PC-9 (cell line): Measurements from ENCODE around the gene CAPZA2. TPM values are rescaled to one million over a fixed set of nuclear protein-coding genes. Genes with fewer than 3 reads are reported as not detected.
A peak's percentile ranks its signal among the peaks of the same experiment; 100 is the strongest.

Experiments used
- BruUV-seq: library from RNA; stranded (reverse); fragments of 400-500 nt; replicated peaks from 2 replicates; lab custom pipeline; 2021; lab: Mats Ljungman, UMichigan
- CTCF ChIA-PET: fragments of 300-600 bp; sonication (Branson Sonifier 250); formaldehyde crosslinking; loops from one replicate; lab custom pipeline; 2022; ENCODE audit warnings: antibody characterized with exemption; lab: Charles Lee
- POLR2A ChIA-PET: fragments of 300-600 bp; sonication (Branson Sonifier 250); formaldehyde crosslinking; loops from one replicate; lab custom pipeline; 2022; ENCODE audit warnings: antibody characterized with exemption; ENCODE audit not compliant: unreplicated experiment; lab: Charles Lee
- DNase-seq, 2 experiments: peaks; one replicate each; pipeline versions ENCODE4 v3.0.0 to v3.0.0-alpha.2; 2015 to 2022; ENCODE audit warnings: mixed read lengths in 1 of 2
- H2AFZ ChIP-seq: fragments of 200-600 bp; sonication (generic); 2 replicates; pipeline ENCODE4 v1.8.1; 2017; ENCODE audit warnings: antibody characterized with exemption
- H3F3A ChIP-seq: fragments of 200-600 bp; sonication (generic); 2 replicates; pipeline ENCODE4 v1.8.1; 2017; ENCODE audit warnings: antibody characterized with exemption, mild to moderate bottlenecking, low read depth; ENCODE audit not compliant: insufficient read depth
- H3K27ac ChIP-seq: fragments of 200-600 bp; sonication (generic); 2 replicates; pipeline ENCODE4 v1.6.1; 2016; ENCODE audit warnings: mixed run types
- H3K27me3 ChIP-seq: fragments of 200-600 bp; sonication (generic); 2 replicates; pipeline ENCODE4 v1.6.1; 2016; ENCODE audit warnings: low read depth, mixed run types; ENCODE audit not compliant: insufficient read depth
- H3K36me3 ChIP-seq: fragments of 200-600 bp; sonication (generic); 2 replicates; pipeline ENCODE4 v1.6.1; 2016; ENCODE audit warnings: low read depth, mixed run types
- H3K4me1 ChIP-seq: fragments of 200-600 bp; sonication (generic); replicated peaks from 2 replicates; pipeline ENCODE4 v1.6.1; 2016; ENCODE audit warnings: mixed run types; ENCODE audit not compliant: insufficient read depth
- H3K4me2 ChIP-seq: fragments of 200-600 bp; sonication (generic); 2 replicates; pipeline ENCODE4 v1.6.1; 2017; ENCODE audit warnings: mixed run types
- H3K4me3 ChIP-seq: fragments of 200-600 bp; sonication (generic); 2 replicates; pipeline ENCODE4 v1.6.1; 2016; ENCODE audit warnings: mixed run types
- H3K79me2 ChIP-seq: fragments of 200-600 bp; sonication (generic); 2 replicates; pipeline ENCODE4 v1.6.1; 2017; ENCODE audit warnings: low read depth, mixed run types
- H3K9me2 ChIP-seq: fragments of 200-600 bp; sonication (generic); 2 replicates; pipeline ENCODE4 v1.8.1; 2017; ENCODE audit warnings: mild to moderate bottlenecking; ENCODE audit not compliant: insufficient read depth
- H3K9me3 ChIP-seq: fragments of 200-600 bp; sonication (generic); 2 replicates; pipeline ENCODE4 v1.8.1; 2016; ENCODE audit warnings: low read depth; ENCODE audit not compliant: insufficient read depth
- H4K20me1 ChIP-seq: fragments of 200-600 bp; sonication (generic); 2 replicates; pipeline ENCODE4 v1.8.1; 2017; ENCODE audit not compliant: insufficient read depth
- EZH2 ChIP-seq: fragments of 200-600 bp; sonication (generic); IDR thresholded peaks from 2 replicates; pipeline ENCODE4 v1.8.0; 2017; ENCODE audit warnings: antibody characterized with exemption, low read depth
- intact Hi-C: fragments of 100-400 bp; cut with micrococcal nuclease; formaldehyde crosslinking; loops from one replicate; pipeline ENCODE4 v1.10.0; 2022; ENCODE audit not compliant: unreplicated experiment
- total RNA-seq: library from RNA; stranded (reverse); gene quantifications from 2 replicates; pipeline ENCODE4 v1.2.3, GENCODE V29; 2021
- TF ChIP-seq, protein P1 (sequence below): fragments of 200-600 bp; sonication (generic); conservative IDR thresholded peaks from 2 replicates; pipeline ENCODE4 v1.6.1; 2017; ENCODE audit warnings: mixed run types, antibody characterized with exemption, mild to moderate bottlenecking, moderate library complexity

The CAPZA2 gene
- total RNA-seq, 1 experiment from 2014 or later: 171 TPM

DNA sequence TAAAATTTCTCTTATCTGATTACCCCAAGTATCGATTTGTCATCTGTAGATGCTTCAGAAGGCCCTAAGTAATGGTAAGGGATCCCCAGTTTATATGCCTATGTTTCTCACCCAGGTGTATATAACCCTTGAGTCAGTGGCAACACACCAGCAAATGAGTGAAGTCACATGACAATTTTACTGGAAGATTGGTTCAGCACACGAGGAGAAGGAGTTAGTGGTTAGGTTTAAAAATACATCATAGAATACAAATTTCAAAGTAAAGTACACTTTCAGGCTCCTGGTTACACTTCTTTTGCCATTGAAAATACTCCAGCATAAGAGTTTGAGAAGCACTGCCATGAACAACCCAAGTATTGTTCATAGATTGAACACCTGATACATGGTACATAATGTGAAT is 29.7 kb upstream of the CAPZA2 start:
- TF ChIP-seq, protein P1, sequence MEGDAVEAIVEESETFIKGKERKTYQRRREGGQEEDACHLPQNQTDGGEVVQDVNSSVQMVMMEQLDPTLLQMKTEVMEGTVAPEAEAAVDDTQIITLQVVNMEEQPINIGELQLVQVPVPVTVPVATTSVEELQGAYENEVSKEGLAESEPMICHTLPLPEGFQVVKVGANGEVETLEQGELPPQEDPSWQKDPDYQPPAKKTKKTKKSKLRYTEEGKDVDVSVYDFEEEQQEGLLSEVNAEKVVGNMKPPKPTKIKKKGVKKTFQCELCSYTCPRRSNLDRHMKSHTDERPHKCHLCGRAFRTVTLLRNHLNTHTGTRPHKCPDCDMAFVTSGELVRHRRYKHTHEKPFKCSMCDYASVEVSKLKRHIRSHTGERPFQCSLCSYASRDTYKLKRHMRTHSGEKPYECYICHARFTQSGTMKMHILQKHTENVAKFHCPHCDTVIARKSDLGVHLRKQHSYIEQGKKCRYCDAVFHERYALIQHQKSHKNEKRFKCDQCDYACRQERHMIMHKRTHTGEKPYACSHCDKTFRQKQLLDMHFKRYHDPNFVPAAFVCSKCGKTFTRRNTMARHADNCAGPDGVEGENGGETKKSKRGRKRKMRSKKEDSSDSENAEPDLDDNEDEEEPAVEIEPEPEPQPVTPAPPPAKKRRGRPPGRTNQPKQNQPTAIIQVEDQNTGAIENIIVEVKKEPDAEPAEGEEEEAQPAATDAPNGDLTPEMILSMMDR: no peak
- no peak for TF ChIP-seq EZH2
- BruUV-seq: no TSS peak
- CTCF ChIA-PET: no interaction called here

DNA sequence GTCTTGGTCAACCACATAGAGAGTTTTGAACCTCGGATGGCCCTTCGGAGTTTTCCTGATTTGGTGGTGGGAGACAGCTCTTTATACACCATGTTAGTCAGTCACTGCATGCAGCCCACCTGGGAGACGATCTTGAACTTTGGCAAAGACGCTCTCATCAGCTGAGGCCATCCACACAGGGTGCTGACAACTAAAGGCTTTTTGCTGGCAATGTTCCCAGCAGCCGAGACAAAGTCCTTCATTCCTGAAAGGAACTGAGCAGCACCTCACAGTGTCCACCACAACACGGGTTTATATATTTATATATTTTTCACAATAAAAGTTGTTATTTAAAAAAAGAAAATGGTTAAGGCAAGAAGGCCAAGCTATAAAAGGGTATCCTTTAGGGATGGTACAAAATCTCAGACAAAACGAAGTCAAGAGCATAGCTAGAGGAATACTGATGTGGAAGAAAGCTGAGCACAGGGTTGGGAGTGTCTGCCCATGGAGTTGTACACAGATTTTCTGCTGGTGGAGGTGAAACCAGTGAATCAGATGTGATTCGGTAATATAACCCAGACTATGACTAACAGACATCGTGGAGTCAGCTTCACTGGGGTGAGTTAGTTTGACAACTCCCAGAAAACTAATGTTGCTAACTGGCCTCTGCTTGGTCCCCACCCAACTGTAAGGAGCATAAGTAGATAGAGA is 27.4 kb upstream of the CAPZA2 start:
- CTCF ChIA-PET: no interaction called here
- Histone ChIP-seq H3K9me2 (no peaks in the 10 kb centered on the region), H4K20me1 (no peaks in the 10 kb centered on the region), H3F3A (no peaks in the 10 kb centered on the region), H3K4me3 (no peak overlapping the region), H3K79me2 (no peaks in the 10 kb centered on the region), H3K27ac (no peak overlapping the region), H3K4me1 (peaks cover 13% of the 10 kb centered on the region; the same call in 1 of the 2 replicates), H3K36me3 (no peaks in the 10 kb centered on the region), H3K9me3 (no peaks in the 10 kb centered on the region), H3K27me3 (no peaks in the 10 kb centered on the region), H2AFZ (no peak overlapping the region), H3K4me2 (no peak overlapping the region)
- POLR2A ChIA-PET: interaction anchor here (0.6 kb wide), 1 partner anchor 493 kb away, joined by 10 read pairs; no protein-coding TSS in a partner anchor
- no TSS peak for BruUV-seq
- intact Hi-C loops: no loop called here
- peak in 1 of 2 experiments; percentile 49 for DNase-seq
- TF ChIP-seq, protein P1: no peak

More for the DNA sequence above, 29.7 kb upstream of the CAPZA2 start:
- intact Hi-C loops: no loop called here
- POLR2A ChIA-PET: interaction anchor here (0.8 kb wide), 1 partner anchor 165 kb away, joined by 5 read pairs; no protein-coding TSS in a partner anchor
- no peaks in the 10 kb centered on the region for H3K9me2 ChIP-seq
- H3F3A ChIP-seq: no peaks in the 10 kb centered on the region
- no peaks in the 10 kb centered on the region for H3K27me3 ChIP-seq
- no peaks in the 10 kb centered on the region for H3K9me3 ChIP-seq
- H3K4me2 ChIP-seq: no peak overlapping the region
- H3K27ac ChIP-seq: no peak overlapping the region
- no peaks in the 10 kb centered on the region for H3K36me3 ChIP-seq
- no peak overlapping the region for H3K4me3 ChIP-seq
- DNase-seq: no peak
- H2AFZ ChIP-seq: no peak overlapping the region
- H4K20me1 ChIP-seq: no peaks in the 10 kb centered on the region
- peaks cover 17% of the 10 kb centered on the region; the same call in 1 of the 2 replicates for H3K4me1 ChIP-seq
- H3K79me2 ChIP-seq: no peaks in the 10 kb centered on the region

DNA sequence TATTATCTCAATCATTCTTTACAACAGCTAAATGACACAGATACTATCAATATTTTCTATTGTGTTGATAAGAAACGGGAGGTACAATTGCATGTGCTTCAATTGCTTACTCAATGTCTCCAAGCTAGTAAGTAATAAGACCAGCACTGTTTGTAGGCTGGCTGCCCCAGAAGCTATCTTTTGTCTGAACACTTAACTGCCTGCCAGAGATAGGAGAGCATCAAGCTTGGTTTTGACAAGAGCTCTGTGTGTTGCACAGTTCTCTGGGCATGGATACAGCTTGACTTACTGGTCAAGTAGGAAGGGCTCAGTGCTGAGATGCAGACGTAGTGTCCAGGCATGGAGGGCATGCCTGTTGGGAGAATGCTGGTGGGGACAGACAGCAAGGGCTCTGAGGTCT is 26.3 kb upstream of the CAPZA2 start:
- DNase-seq: no peak
- H3K9me3 ChIP-seq: no peaks in the 10 kb centered on the region
- no peaks in the 10 kb centered on the region for H3K36me3 ChIP-seq
- no peaks in the 10 kb centered on the region for H4K20me1 ChIP-seq
- no peak overlapping the region for H3K27ac ChIP-seq
- TF ChIP-seq EZH2: no peak
- TF ChIP-seq, protein P1: no peak
- H3K27me3 ChIP-seq: no peaks in the 10 kb centered on the region
- BruUV-seq: no TSS peak
- ChIA-PET POLR2A (no interaction called here), CTCF (no interaction called here)
- H3K4me3 ChIP-seq: no peak overlapping the region
- H3K4me1 ChIP-seq: peaks cover 13% of the 10 kb centered on the region; the same call in 1 of the 2 replicates
- no peaks in the 10 kb centered on the region for H3K79me2 ChIP-seq
- intact Hi-C loops: no loop called here
- no peaks in the 10 kb centered on the region for H3K9me2 ChIP-seq
- no peak overlapping the region for H2AFZ ChIP-seq
- H3F3A ChIP-seq: no peaks in the 10 kb centered on the region
- H3K4me2 ChIP-seq: no peak overlapping the region
